Erythroblast (primary cell): ENCODE data around the gene ATF5.

ENCODE experiments used
- GATA1 ChIP-seq: IDR thresholded peaks from 2 replicates; pipeline ENCODE4 v1.6.1; 2011; ENCODE audit warnings: low read depth, mild to moderate bottlenecking, control low read depth, low read length, moderate library complexity
- POLR2A ChIP-seq: IDR thresholded peaks from 2 replicates; pipeline ENCODE4 v1.6.1; 2011; ENCODE audit warnings: mild to moderate bottlenecking, low read length

DNA sequence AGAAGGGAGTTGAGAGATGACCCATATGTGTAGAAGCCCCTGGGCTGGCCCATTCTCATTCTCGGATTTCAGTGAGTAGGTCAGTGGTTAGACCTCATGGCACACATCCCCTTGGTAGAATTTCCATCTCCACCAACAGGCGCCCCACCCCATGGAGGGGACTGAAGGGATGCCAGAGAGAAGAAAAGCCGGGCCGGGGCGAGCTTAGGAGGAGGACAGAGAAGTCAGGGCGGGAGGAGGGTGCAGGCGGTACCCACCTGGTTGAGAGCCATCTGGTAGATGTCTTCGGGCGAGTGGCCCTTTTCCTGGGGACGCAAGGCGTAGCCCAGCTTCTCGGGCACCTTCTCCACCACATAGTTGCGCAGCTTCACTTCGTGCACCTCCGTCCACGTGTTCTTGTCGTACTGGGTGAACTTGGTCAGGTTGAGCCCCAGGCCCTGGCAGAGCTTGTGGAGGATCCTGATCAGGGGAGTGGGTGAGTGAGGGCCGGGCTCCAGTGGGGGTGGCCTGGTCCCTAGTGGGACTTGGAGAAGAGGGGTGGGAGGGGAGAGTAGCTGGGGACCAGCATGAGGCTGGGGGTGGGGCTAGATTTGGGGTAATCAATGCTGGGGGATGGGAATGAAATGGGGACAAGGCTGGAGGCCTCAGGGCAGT, 34.9 kb upstream of the ATF5 start:
- TF ChIP-seq POLR2A (no peak), GATA1 (no peak)
